Subcutaneous abdominal adipose tissue (tissue), 5 donors: Measurements from ENCODE around the gene KIAA1671.

ENCODE experiments used
- H3K27ac ChIP-seq: one replicate; pipeline ENCODE4 v1.7.0; 2013; ENCODE audit warnings: low read depth, mild to moderate bottlenecking, inconsistent platforms, low read length, moderate library complexity
- H3K27me3 ChIP-seq, 5 donors: one replicate each; pipeline ENCODE4 v1.7.0; 2013; ENCODE audit warnings: low read length in 5 of 5, inconsistent platforms in 1 of 5; ENCODE audit not compliant: control insufficient read depth in 5 of 5, insufficient read depth in 4 of 5
- H3K36me3 ChIP-seq, 5 donors: one replicate each; pipeline ENCODE4 v1.7.0; 2013; ENCODE audit warnings: low read length in 5 of 5; ENCODE audit not compliant: control insufficient read depth in 5 of 5, insufficient read depth in 5 of 5
- H3K4me1 ChIP-seq, 5 donors: one replicate each; pipeline ENCODE4 v1.7.0; 2013; ENCODE audit warnings: low read length in 5 of 5, mild to moderate bottlenecking in 3 of 5, moderate library complexity in 1 of 5; ENCODE audit not compliant: control insufficient read depth in 5 of 5, insufficient read depth in 5 of 5
- H3K4me3 ChIP-seq, 5 donors: one replicate each; pipeline ENCODE4 v1.7.0; 2013; ENCODE audit warnings: low read length in 5 of 5, low read depth in 1 of 5
- H3K9ac ChIP-seq, 5 donors: one replicate each; pipeline ENCODE4 v1.7.0; 2013; ENCODE audit warnings: low read length in 5 of 5, mild to moderate bottlenecking in 4 of 5, moderate library complexity in 3 of 5
- H3K9me3 ChIP-seq, 5 donors: one replicate each; pipeline ENCODE4 v1.7.0; 2013; ENCODE audit warnings: low read length in 5 of 5; ENCODE audit not compliant: control insufficient read depth in 5 of 5
- donor health status: healthy.
- donor health status: healthy.
- donor health status: healthy.
- donor health status: healthy.
- donor health status: healthy.

The KIAA1671 gene

DNA sequence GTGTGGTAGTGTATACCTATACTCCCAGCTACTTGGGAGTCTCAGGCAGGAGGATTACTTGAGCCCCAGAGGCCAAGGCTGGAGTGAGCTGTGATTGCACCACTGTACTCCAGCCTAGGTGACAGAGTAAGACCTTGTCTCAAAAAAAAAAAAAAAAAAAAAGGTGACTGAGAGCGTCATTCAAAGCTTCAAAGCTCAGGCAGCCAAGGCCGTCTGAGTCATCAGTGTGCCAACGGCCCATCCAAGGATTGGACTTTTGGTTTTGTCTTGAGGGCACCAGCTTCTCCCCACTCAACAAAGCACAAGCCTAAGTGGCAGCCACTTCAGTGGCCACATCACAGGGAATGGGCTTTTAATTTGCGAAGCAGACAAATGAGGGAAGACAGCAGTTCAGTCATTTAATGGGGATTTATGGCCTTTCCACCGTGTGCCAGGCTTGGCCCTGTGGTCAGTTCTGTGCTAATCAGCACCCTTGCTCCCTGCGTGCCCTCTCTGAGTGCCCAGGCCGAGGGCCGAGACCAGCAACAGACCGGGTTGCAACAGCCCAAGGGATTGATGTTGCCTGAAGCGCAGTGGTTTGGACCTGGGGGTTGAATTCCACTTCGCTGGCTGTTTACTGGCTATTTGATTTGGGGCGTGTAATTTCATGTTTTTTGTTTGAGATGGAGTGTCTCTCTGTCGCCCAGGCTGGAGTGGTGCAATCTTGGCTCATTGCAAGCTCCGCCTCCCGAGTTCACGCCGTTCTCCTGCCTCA is 216.9 kb downstream of the KIAA1671 start:
- H3K27ac ChIP-seq, result no peak overlapping the region
- H3K36me3 ChIP-seq, result peaks cover 0 to 15% (median 10%) of the 10 kb centered on the region in 5 donors
- no peak overlapping the region for H3K4me3 ChIP-seq
- H3K9me3 ChIP-seq, result no peaks in the 10 kb centered on the region
- H3K4me1 ChIP-seq, result peaks cover 0 to 10% (median 7%) of the 10 kb centered on the region in 5 donors
- no peaks in the 10 kb centered on the region for H3K27me3 ChIP-seq
- no peak overlapping the region for H3K9ac ChIP-seq

DNA sequence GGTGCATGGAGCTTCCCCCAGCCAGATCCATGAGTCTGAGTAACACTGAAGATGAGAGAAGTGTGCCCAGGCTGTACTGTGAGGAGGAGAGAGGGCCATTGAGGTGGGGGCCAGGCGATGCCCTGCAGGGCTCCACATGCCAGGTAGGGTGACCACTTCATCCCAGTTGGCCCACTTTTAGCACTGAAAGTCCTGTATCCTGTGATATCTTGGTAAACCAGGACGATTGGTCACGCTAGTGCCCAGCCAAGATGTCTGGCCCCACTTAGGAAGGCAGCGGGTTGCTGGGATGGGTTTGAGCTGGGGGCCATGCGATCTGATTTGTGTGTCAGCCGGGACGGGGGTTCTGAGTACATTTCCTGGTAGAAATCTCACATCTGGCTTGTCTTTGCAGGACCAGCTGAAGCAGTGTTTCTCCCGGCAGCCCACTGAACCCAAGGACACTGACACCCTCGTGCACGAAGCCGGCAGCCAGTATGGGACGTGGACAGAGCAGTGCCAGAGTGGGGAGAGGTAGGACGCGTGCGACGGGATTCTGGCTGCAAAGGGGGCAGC is 218.0 kb downstream of the KIAA1671 start:
- Histone ChIP-seq H3K27me3 (no peaks in the 10 kb centered on the region), H3K4me3 (no peak overlapping the region), H3K4me1 (peaks cover 0 to 8% (median 7%) of the 10 kb centered on the region in 5 donors), H3K9me3 (no peaks in the 10 kb centered on the region), H3K9ac (no peak overlapping the region), H3K27ac (no peak overlapping the region), H3K36me3 (peaks cover 0 to 25% (median 19%) of the 10 kb centered on the region in 5 donors)

DNA sequence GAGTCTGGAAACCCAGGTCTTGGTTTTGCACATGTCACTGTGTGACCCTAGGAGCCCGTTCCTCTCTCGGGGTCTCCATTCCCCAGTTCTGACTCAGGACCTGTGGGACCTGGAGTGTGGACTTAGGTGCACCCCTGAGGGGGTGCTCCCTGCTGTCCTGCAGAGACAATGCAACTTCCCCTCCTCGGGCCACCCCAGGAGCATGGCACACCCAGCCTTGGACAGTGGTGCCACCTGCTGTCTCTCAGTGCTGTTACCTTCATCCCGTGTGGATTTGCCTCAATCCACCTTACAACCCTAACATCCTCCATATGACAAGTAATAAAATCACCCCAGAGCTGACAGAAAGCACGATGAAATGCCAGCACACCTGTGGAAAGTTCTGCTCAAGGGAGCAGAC is 219.6 kb downstream of the KIAA1671 start:
- peaks cover 0 to 38% (median 33%) of the 10 kb centered on the region in 5 donors for H3K36me3 ChIP-seq
- peaks cover 0 to 2% (median 1%) of the 10 kb centered on the region in 5 donors for H3K4me1 ChIP-seq
- H3K9me3 ChIP-seq, result no peaks in the 10 kb centered on the region
- H3K9ac ChIP-seq, result no peak overlapping the region
- H3K4me3 ChIP-seq, result no peak overlapping the region
- H3K27me3 ChIP-seq, result no peaks in the 10 kb centered on the region
- no peak overlapping the region for H3K27ac ChIP-seq

DNA sequence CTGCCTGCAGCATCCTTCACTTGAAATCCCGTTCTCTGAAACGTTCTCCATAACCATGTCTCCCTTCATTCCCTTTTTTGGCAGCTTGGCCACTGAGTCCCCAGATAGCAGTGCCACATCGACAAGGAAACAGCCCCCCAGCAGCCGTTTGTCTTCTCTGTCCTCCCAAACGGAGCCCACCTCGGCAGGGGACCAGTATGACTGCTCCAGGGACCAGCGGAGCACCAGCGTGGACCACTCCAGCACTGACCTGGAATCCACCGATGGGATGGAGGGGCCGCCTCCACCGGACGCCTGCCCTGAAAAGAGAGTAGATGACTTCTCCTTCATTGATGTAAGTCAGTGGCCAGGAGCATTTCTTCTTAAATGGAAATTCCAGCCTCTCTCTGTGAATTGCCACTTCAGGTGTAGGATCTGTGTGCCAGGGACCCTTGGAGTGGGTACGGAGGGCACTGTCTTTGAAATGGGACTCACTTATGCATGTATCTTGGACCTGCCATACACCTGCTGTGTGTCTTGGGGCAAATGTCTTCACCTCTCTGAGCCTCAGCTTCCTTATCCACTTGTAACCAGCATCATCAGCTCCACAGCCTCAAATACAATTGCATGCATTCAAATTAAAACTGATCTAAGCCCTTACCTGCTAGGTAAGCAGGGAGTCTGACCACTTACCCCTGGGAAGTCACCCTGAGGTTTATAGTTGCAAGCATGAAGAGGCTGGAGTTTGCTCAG is 221.8 kb downstream of the KIAA1671 start:
- no peaks in the 10 kb centered on the region for H3K27me3 ChIP-seq
- no peak overlapping the region for H3K9ac ChIP-seq
- peaks cover 0 to 2% (median under 1%) of the 10 kb centered on the region in 5 donors for H3K9me3 ChIP-seq
- peaks cover 0 to 46% (median 34%) of the 10 kb centered on the region in 5 donors for H3K36me3 ChIP-seq
- no peak overlapping the region for H3K4me3 ChIP-seq
- no peak overlapping the region for H3K27ac ChIP-seq
- H3K4me1 ChIP-seq, result no peaks in the 10 kb centered on the region

DNA sequence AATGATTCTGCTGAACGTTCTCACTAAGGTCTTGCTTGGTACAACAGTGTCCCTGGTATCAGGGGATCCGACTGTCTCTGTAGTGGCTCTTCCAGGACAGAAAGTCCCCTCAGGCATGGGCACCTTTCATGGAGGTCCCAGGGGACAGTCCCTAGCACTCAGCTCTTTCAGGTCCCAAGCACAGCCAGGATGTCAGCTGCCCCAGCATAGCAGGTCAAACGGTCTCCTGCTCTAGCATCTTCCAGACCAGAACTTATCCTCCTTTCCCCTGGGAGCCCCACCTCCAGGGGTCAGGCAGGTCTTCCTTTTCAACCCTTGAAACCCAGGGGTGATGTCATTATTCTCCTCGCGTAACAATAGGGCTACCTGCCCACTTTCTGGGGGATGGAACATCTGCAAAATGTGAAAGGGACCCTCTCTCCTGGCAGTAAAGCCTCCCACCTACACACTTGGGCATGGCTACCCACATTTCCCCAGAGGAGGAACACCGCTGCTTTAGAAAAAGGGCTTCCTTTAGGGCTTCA is 222.4 kb downstream of the KIAA1671 start:
- no peak overlapping the region for H3K4me3 ChIP-seq
- no peaks in the 10 kb centered on the region for H3K27me3 ChIP-seq
- no peak overlapping the region for H3K27ac ChIP-seq
- H3K4me1 ChIP-seq, result no peaks in the 10 kb centered on the region
- peaks cover 0 to 48% (median 41%) of the 10 kb centered on the region in 5 donors for H3K36me3 ChIP-seq
- H3K9me3 ChIP-seq, result peaks cover 0 to 8% (median 7%) of the 10 kb centered on the region in 5 donors
- H3K9ac ChIP-seq, result no peak overlapping the region

DNA sequence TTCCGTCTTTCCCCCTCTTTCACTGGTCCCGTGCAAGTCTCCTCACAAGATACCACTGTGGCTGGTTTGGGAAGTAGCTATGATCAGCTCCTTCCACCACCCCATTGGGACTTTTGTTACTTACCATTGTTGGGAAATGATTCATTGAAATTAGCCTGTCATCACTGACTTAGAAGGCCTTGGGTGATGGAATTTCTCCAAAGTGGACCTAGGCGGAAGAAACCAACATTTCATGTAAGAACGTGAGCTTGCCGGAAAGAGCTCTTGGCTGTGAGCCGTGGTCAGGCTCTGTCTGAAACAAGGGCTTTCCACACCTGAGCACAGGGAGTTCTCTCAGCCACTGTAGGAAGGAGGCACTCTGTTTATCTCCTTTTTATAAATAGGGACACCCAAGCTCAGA is 223.7 kb downstream of the KIAA1671 start:
- Histone ChIP-seq H3K27me3 (no peaks in the 10 kb centered on the region), H3K9me3 (peaks cover 0 to 12% (median 8%) of the 10 kb centered on the region in 5 donors), H3K27ac (no peak overlapping the region), H3K9ac (no peak overlapping the region), H3K36me3 (peaks cover 0 to 49% (median 45%) of the 10 kb centered on the region in 5 donors), H3K4me3 (no peak overlapping the region), H3K4me1 (peaks cover 0 to 2% (median 0%) of the 10 kb centered on the region in 5 donors)

DNA sequence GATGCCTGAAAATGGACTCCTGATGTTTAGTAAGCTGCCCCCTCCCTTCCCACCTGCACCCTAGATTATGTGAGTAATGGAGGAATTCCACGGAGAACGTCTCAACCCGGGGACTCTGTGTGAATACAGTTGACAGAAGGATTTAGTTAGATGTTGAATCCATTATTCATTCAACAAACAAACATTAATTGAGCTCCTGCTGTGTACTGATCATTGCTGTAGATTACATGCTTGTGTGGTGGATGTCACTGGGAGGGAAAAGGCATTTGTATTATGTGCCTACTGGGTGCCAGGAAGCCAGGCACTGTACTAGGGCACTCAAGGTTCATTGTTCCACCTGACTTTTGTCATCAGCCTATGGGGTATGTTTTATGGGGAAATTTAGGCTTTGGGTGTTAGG is 224.3 kb downstream of the KIAA1671 start:
- Histone ChIP-seq H3K9ac (no peak overlapping the region), H3K4me3 (no peak overlapping the region), H3K36me3 (peaks cover 0 to 55% (median 50%) of the 10 kb centered on the region in 5 donors), H3K27ac (no peak overlapping the region), H3K27me3 (no peaks in the 10 kb centered on the region), H3K9me3 (peaks cover 0 to 12% (median 8%) of the 10 kb centered on the region in 5 donors), H3K4me1 (peaks cover 0 to 7% (median 0%) of the 10 kb centered on the region in 5 donors)

DNA sequence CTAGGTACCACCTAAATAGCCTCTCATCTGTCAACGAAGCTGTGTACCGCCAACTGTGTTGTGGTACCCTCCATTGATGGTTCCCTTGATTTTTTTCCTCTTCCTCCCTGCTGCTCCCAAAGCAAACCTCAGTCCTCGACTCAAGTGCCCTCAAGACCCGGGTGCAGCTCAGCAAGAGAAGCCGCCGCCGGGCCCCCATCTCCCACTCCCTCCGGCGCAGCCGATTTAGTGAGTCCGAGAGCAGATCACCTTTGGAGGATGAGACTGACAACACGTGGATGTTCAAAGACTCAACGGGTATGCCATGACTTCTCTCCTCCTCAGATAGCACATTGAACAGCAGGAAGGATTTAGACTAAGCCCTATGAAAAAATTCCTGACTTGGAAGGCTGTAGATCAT is 224.7 kb downstream of the KIAA1671 start:
- H3K27me3 ChIP-seq, result no peaks in the 10 kb centered on the region
- H3K4me1 ChIP-seq, result peaks cover 0 to 7% (median 0%) of the 10 kb centered on the region in 5 donors
- H3K36me3 ChIP-seq, result peaks cover 0 to 55% (median 48%) of the 10 kb centered on the region in 5 donors
- H3K27ac ChIP-seq, result no peak overlapping the region
- H3K9ac ChIP-seq, result no peak overlapping the region
- no peak overlapping the region for H3K4me3 ChIP-seq
- peaks cover 0 to 12% (median 8%) of the 10 kb centered on the region in 5 donors for H3K9me3 ChIP-seq

DNA sequence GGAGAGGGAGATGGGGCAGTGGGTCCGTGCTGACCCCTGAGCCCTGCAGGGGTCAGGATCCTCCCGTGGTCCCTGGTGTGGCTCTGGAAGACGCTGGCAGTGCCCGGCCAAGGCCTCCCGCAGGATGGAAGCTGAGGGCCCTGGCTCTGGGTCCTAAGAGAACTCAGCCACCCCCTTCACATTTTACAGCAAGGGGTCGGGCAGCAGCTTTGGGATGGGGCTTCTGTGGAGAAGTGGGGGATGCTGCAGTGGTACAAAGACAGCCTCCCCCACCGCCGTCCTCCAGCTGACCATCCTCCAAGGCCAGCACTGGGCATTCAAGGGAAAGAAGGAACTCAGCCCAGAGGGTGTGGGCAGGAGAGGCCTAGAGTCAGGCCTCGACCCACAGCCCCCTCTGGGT is 225.4 kb downstream of the KIAA1671 start:
- no peaks in the 10 kb centered on the region for H3K27me3 ChIP-seq
- no peak overlapping the region for H3K27ac ChIP-seq
- no peak overlapping the region for H3K4me3 ChIP-seq
- peaks cover 0 to 12% (median 8%) of the 10 kb centered on the region in 5 donors for H3K9me3 ChIP-seq
- H3K36me3 ChIP-seq, result peaks cover 0 to 50% (median 45%) of the 10 kb centered on the region in 5 donors
- H3K9ac ChIP-seq, result no peak overlapping the region
- peaks cover 3 to 12% (median 5%) of the 10 kb centered on the region in 5 donors for H3K4me1 ChIP-seq
